Activated B cell treated with CpG ODN at 0.5 μM for 24 hours (primary cell): ENCODE measurements around the gene SLC66A2. TPM values are rescaled to one million over a fixed set of nuclear protein-coding genes. Genes with fewer than 3 reads are reported as not detected.
A peak's percentile ranks its signal among the peaks of the same experiment; 100 is the strongest.

Source experiments
- ATAC-seq: fragments of 200-7000 bp; cut with Tn5 transposase; one replicate; pipeline ENCODE4 v1.10.0; 2021; ENCODE audit warnings: low read depth, mild to moderate bottlenecking, moderate library complexity
- CTCF ChIA-PET: fragments of 350-600 bp; sonication (Branson Sonifier 250); formaldehyde crosslinking; loops from one replicate; lab custom pipeline; 2021; ENCODE audit warnings: antibody characterized with exemption; lab: Charles Lee
- POLR2A ChIA-PET: fragments of 350-600 bp; sonication (Branson Sonifier 250); formaldehyde crosslinking; loops from one replicate; lab custom pipeline; 2021; ENCODE audit warnings: antibody characterized with exemption; lab: Charles Lee
- DNase-seq: peaks from one replicate; pipeline ENCODE4 v3.0.0; 2022
- H3K27ac Mint-ChIP-seq: one replicate; pipeline ENCODE4 v1.8.0; 2020; ENCODE audit warnings: mixed read lengths
- H3K27me3 Mint-ChIP-seq: one replicate; pipeline ENCODE4 v1.8.0; 2021; ENCODE audit warnings: mixed read lengths
- H3K36me3 Mint-ChIP-seq: one replicate; pipeline ENCODE4 v1.8.0; 2021; ENCODE audit warnings: low read depth, mixed read lengths
- H3K4me1 Mint-ChIP-seq: one replicate; pipeline ENCODE4 v1.8.0; 2021; ENCODE audit warnings: mixed read lengths
- H3K4me3 Mint-ChIP-seq: one replicate; pipeline ENCODE4 v1.8.0; 2020; ENCODE audit warnings: mild to moderate bottlenecking, mixed read lengths
- H3K9me3 Mint-ChIP-seq: one replicate; pipeline ENCODE4 v1.8.0; 2020; ENCODE audit warnings: mixed read lengths
- CTCF ChIP-seq: fragments of 200-600 bp; IDR thresholded peaks from one replicate; pipeline ENCODE4 v1.8.0; 2022; ENCODE audit warnings: antibody characterized with exemption, mild to moderate bottlenecking
- intact Hi-C: fragments of 100-400 bp; cut with micrococcal nuclease; formaldehyde crosslinking; loops from one replicate; pipeline ENCODE4 v1.15.1; 2024
- total RNA-seq: library from RNA; stranded (reverse); gene quantifications from 2 replicates; pipeline ENCODE4 v1.2.3, GENCODE V29; 2022

SLC66A2 gene
- total RNA-seq, 1 donor from 2014 or later = 36.4 TPM

DNA sequence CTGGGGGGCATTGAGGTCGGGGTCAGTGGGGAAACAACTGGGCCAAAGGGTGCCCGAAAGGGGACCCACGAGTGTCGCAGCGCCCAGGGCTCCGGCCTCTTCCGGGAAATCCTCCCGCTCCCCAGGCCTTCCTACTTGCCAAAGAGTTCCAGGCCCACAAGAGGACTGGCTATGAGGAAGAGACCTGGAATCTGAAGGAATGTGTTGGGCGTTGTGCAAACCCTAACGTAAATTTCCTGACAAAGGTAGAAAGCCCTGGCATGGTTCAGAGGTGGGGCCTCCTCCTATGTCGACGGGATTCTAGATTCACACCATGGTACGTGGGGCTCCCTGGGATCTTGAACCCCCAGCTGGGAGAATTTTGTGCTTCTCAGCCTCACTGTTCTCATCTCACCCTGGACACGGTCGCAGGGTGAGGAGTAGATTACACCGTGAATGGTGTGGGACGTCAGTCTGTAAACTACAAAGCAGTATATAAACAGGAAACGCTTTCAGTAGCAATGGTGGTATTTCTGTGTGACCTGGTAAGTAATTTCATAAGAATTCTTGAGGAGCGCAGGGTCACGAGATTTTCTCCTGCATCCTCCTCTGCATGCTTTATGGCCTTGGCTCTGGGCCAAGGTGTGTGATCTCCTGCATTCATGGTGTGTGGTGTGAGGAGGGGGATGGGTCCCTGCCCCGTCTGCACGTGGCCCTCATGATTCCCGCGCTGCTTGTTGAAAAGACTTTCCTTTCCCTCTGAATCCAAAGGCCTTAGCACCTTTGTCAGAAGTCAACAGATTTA lies 13.9 kb upstream of the SLC66A2 start:
- Mint-ChIP-seq H3K27ac (no peak overlapping the region), H3K4me3 (peak overlapping the region; percentile 62), H3K36me3 (peaks cover 7% of the 10 kb centered on the region), H3K27me3 (peaks cover 2% of the 10 kb centered on the region), H3K9me3 (no peaks in the 10 kb centered on the region), H3K4me1 (peaks cover 30% of the 10 kb centered on the region)
- intact Hi-C loops = loop anchor here (1.0 kb wide), 1 partner anchor 23 kb away; the partner anchor contains the start of gene TXNL4A
- ChIA-PET POLR2A (interaction anchor here (1.0 to 1.3 kb wide), 2 partner anchors 15 to 23 kb away, joined by 6 to 8 read pairs; partner anchors contain the start of gene TXNL4A), CTCF (no interaction called here)
- no peak for ATAC-seq
- no peak for TF ChIP-seq CTCF
- no peak for DNase-seq

- DNase-seq (peak; percentile 56), ATAC-seq (peak; percentile 83)
- Mint-ChIP-seq H3K27me3 (peaks cover 2% of the 10 kb centered on the region), H3K4me3 (peak within 1 kb of the TSS; percentile 74), H3K27ac (no peak within 1 kb of the TSS), H3K36me3 (peaks cover under 1% of the 10 kb centered on the region), H3K9me3 (no peaks in the 10 kb centered on the region), H3K4me1 (peaks cover 37% of the 10 kb centered on the region)
- ChIA-PET CTCF (interaction anchor here (0.9 kb wide), 1 partner anchor 55 kb away, joined by 3 read pairs; no protein-coding TSS in a partner anchor), POLR2A (interaction anchor here (1.0 to 1.3 kb wide), 2 partner anchors 14 to 24 kb away, joined by 6 to 8 read pairs; partner anchors contain the start of gene TXNL4A)
- TF ChIP-seq CTCF = no peak
- intact Hi-C loops = loop anchor here (1.0 to 5.0 kb wide), 4 partner anchors 24 to 587 kb away; partner anchors contain the start of genes KCNG2 and TXNL4A
Observed at GRCh38 chr18:79964330-79965118, 13.1 kb upstream of the SLC66A2 start, which contains the start of gene HSBP1L1. Gene HSBP1L1 (plus strand): TSS chr18:79964643. CDS start chr18:79964736, 93 bp downstream.

- H3K4me1 Mint-ChIP-seq = peaks cover 37% of the 10 kb centered on the region
Observed at GRCh38 chr18:79963658-79964329, 12.3 kb upstream of the SLC66A2 start.

More at GRCh38 chr18:79963658-79964329, 12.3 kb upstream of the SLC66A2 start:
- Mint-ChIP-seq H3K27me3 (peaks cover 2% of the 10 kb centered on the region), H3K9me3 (no peaks in the 10 kb centered on the region), H3K4me3 (peak overlapping the region; percentile 74), H3K27ac (no peak overlapping the region), H3K36me3 (no peaks in the 10 kb centered on the region)
- TF ChIP-seq CTCF = no peak
- CTCF ChIA-PET = interaction anchor here (0.9 kb wide), 1 partner anchor 56 kb away, joined by 3 read pairs; no protein-coding TSS in a partner anchor
- ATAC-seq (no peak), DNase-seq (no peak)
- POLR2A ChIA-PET = interaction anchor here (1.0 to 1.3 kb wide), 6 partner anchors 12 to 70 kb away, joined by 4 to 8 read pairs (median 5); partner anchors contain the start of genes SLC66A2 and TXNL4A
- intact Hi-C loops = loop anchor here (1.0 to 5.0 kb wide), 5 partner anchors 12 to 586 kb away; partner anchors contain the start of genes KCNG2, RBFA and SLC66A2
